Trophoblast cell (in vitro differentiated cells and primary cell): Measurements from ENCODE around the gene CATSPERE.

ENCODE experiments used
- DNase-seq, 2 donors: peaks; one replicate each; pipeline ENCODE4 v3.0.0-alpha.2; 2016
- H2AFZ ChIP-seq: 2 replicates; pipeline ENCODE4 v1.6.1; 2013; ENCODE audit warnings: low read length, moderate library complexity, mild to moderate bottlenecking; ENCODE audit not compliant: insufficient read depth, poor library complexity
- H2AK5ac ChIP-seq: 2 replicates; pipeline ENCODE4 v1.6.1; 2013; ENCODE audit warnings: mild to moderate bottlenecking, low read length
- H2BK120ac ChIP-seq: 2 replicates; pipeline ENCODE4 v1.6.1; 2013; ENCODE audit warnings: low read length, mild to moderate bottlenecking, moderate library complexity; ENCODE audit not compliant: insufficient read depth, poor library complexity
- H2BK12ac ChIP-seq: 2 replicates; pipeline ENCODE4 v1.6.1; 2013; ENCODE audit warnings: mild to moderate bottlenecking, low read length, moderate library complexity
- H2BK5ac ChIP-seq: 2 replicates; pipeline ENCODE4 v1.6.1; 2013; ENCODE audit warnings: low read length, low read depth, moderate library complexity, mild to moderate bottlenecking; ENCODE audit not compliant: poor library complexity
- H3K14ac ChIP-seq: 2 replicates; pipeline ENCODE4 v1.6.1; 2013; ENCODE audit warnings: mild to moderate bottlenecking, low read length
- H3K18ac ChIP-seq: 2 replicates; pipeline ENCODE4 v1.6.1; 2013; ENCODE audit warnings: mild to moderate bottlenecking, low read length
- H3K23ac ChIP-seq: 2 replicates; pipeline ENCODE4 v1.6.1; 2013; ENCODE audit warnings: low read length
- H3K27ac ChIP-seq: 2 replicates; pipeline ENCODE4 v1.5.1; 2013; ENCODE audit warnings: low read depth, mild to moderate bottlenecking, inconsistent platforms, low read length, moderate library complexity
- H3K27me3 ChIP-seq: 2 replicates; pipeline ENCODE4 v1.6.1; 2013; ENCODE audit warnings: inconsistent platforms, mild to moderate bottlenecking, low read length, moderate library complexity; ENCODE audit not compliant: insufficient read depth
- H3K36me3 ChIP-seq, 2 experiments: 1 replicate in 1 of 2; 2 replicates in 1 of 2; pipeline ENCODE4 v1.6.1; 2013; ENCODE audit warnings: low read length in 2 of 2, mild to moderate bottlenecking in 2 of 2, moderate library complexity in 1 of 2; ENCODE audit not compliant: insufficient read depth in 2 of 2, control insufficient read depth in 1 of 2
- H3K4ac ChIP-seq: 2 replicates; pipeline ENCODE4 v1.6.1; 2013; ENCODE audit warnings: low read depth, mild to moderate bottlenecking, low read length, moderate library complexity
- H3K4me1 ChIP-seq, 2 experiments: 1 replicate in 1 of 2; 2 replicates in 1 of 2; pipeline ENCODE4 v1.6.1; 2013; ENCODE audit warnings: low read length in 2 of 2, mild to moderate bottlenecking in 2 of 2, moderate library complexity in 1 of 2; ENCODE audit not compliant: insufficient read depth in 2 of 2, control insufficient read depth in 1 of 2
- H3K4me2 ChIP-seq: 2 replicates; pipeline ENCODE4 v1.6.1; 2013; ENCODE audit warnings: inconsistent platforms, mild to moderate bottlenecking, low read length, moderate library complexity
- H3K4me3 ChIP-seq: 2 replicates; pipeline ENCODE4 v1.5.1; 2013; ENCODE audit warnings: mild to moderate bottlenecking, low read depth, low read length, inconsistent platforms
- H3K79me1 ChIP-seq: one replicate; pipeline ENCODE4 v1.6.1; 2013; ENCODE audit warnings: low read length
- H3K79me2 ChIP-seq: 2 replicates; pipeline ENCODE4 v1.6.1; 2013; ENCODE audit warnings: low read length, mild to moderate bottlenecking; ENCODE audit not compliant: control insufficient read depth, insufficient read depth, poor library complexity
- H3K9ac ChIP-seq: 2 replicates; pipeline ENCODE4 v1.6.1; 2013; ENCODE audit warnings: mild to moderate bottlenecking, low read length
- H3K9me3 ChIP-seq: 2 replicates; pipeline ENCODE4 v1.6.1; 2013; ENCODE audit warnings: low read depth, mild to moderate bottlenecking, control low read depth, inconsistent platforms, low read length; ENCODE audit not compliant: insufficient read depth
- H4K12ac ChIP-seq: 2 replicates; pipeline ENCODE4 v1.6.1; 2013; ENCODE audit warnings: low read depth, mild to moderate bottlenecking, low read length, moderate library complexity
- H4K8ac ChIP-seq: 2 replicates; pipeline ENCODE4 v1.6.1; 2013; ENCODE audit warnings: low read depth, mild to moderate bottlenecking, low read length, moderate library complexity
- H4K91ac ChIP-seq: one replicate; pipeline ENCODE4 v1.6.1; 2013; ENCODE audit warnings: low read depth, mild to moderate bottlenecking, low read length, moderate library complexity
- WGBS: extraction: QIAGEN DNeasy Blood & Tissue Kit; methylation state at CpG from one replicate; pipeline ENCODE4 v1.1.7; 2013; ENCODE audit warnings: missing lambda C conversion rate; ENCODE audit not compliant: insufficient read length, insufficient coverage; ENCODE audit errors: extremely low coverage; 5-methylcytosine and 5-hydroxymethylcytosine counted together

The CATSPERE gene

DNA sequence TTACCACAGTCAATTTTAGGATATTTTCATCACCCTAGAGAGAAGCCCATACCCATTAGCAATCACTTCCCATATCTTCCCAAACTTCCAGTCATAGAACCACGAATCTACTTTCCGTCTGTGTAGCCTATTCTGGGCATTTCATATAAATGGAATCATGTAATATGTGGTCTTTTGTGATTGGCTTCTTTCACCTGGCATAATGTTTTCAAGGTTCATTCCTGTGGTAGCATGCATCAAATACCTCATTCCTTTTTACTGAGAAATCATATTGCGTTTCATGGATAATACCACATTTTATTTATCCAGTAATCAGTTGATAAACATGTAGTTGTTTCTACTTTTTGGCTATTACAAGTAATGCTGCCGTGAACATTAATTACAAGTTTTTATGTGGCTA is 213.4 kb downstream of the CATSPERE start:
- no peak overlapping the region for H2BK12ac ChIP-seq
- no peak overlapping the region for H4K12ac ChIP-seq
- H3K18ac ChIP-seq: no peak overlapping the region
- no peak overlapping the region for H3K14ac ChIP-seq
- H3K9ac ChIP-seq: no peak overlapping the region
- H2AK5ac ChIP-seq: no peak overlapping the region
- H4K8ac ChIP-seq: no peak overlapping the region
- no CpG with 5 or more reads among the region's 4 CpGs for WGBS
- H2AFZ ChIP-seq: no peak overlapping the region
- no peak overlapping the region for H3K4me3 ChIP-seq
- H3K4me1 ChIP-seq: no peaks in the 10 kb centered on the region
- H4K91ac ChIP-seq: no peak overlapping the region
- DNase-seq: no peak
- H2BK120ac ChIP-seq: no peak overlapping the region
- H3K27me3 ChIP-seq: no peaks in the 10 kb centered on the region
- no peaks in the 10 kb centered on the region for H3K9me3 ChIP-seq
- no peaks in the 10 kb centered on the region for H3K79me1 ChIP-seq
- no peak overlapping the region for H3K23ac ChIP-seq
- H3K27ac ChIP-seq: no peak overlapping the region
- no peaks in the 10 kb centered on the region for H3K79me2 ChIP-seq
- peaks cover 0 to 3% of the 10 kb centered on the region in 2 experiments for H3K36me3 ChIP-seq
- H3K4ac ChIP-seq: no peak overlapping the region
- no peak overlapping the region for H2BK5ac ChIP-seq
- H3K4me2 ChIP-seq: no peak overlapping the region

DNA sequence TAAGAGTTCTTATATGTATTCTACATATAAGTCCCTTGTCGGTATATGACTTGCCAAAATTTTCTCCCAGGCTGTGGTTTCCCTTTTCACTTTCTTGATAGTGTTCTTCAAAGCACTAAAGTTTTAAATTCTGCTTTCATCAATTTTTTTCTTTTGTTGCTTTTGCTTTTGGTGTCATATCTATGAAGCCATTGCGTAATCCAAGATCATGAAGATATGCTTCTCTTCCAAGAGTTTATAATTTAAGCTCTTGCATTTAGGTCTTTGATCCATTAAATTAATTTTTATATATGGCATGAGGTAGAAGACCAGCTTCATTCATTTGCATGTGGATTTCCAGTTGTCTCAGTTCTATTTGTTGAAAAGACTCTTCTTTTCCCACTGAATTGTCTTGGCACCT is 214.1 kb downstream of the CATSPERE start:
- peaks cover 0 to 5% of the 10 kb centered on the region in 2 experiments for H3K36me3 ChIP-seq
- no peak overlapping the region for H2BK12ac ChIP-seq
- no peak overlapping the region for H3K4me3 ChIP-seq
- no CpG with 5 or more reads among the region's 2 CpGs for WGBS
- H4K91ac ChIP-seq: no peak overlapping the region
- no peaks in the 10 kb centered on the region for H3K79me1 ChIP-seq
- H3K27me3 ChIP-seq: no peaks in the 10 kb centered on the region
- H3K4me2 ChIP-seq: no peak overlapping the region
- DNase-seq: peak in 1 of 2 donors; percentile 10
- no peak overlapping the region for H2BK5ac ChIP-seq
- H3K79me2 ChIP-seq: no peaks in the 10 kb centered on the region
- no peak overlapping the region for H4K8ac ChIP-seq
- H3K9me3 ChIP-seq: no peaks in the 10 kb centered on the region
- H3K9ac ChIP-seq: no peak overlapping the region
- H2AFZ ChIP-seq: no peak overlapping the region
- no peak overlapping the region for H3K18ac ChIP-seq
- H2AK5ac ChIP-seq: no peak overlapping the region
- H2BK120ac ChIP-seq: no peak overlapping the region
- no peak overlapping the region for H3K14ac ChIP-seq
- no peak overlapping the region for H3K23ac ChIP-seq
- no peaks in the 10 kb centered on the region for H3K4me1 ChIP-seq
- no peak overlapping the region for H3K27ac ChIP-seq
- no peak overlapping the region for H3K4ac ChIP-seq
- H4K12ac ChIP-seq: no peak overlapping the region

DNA sequence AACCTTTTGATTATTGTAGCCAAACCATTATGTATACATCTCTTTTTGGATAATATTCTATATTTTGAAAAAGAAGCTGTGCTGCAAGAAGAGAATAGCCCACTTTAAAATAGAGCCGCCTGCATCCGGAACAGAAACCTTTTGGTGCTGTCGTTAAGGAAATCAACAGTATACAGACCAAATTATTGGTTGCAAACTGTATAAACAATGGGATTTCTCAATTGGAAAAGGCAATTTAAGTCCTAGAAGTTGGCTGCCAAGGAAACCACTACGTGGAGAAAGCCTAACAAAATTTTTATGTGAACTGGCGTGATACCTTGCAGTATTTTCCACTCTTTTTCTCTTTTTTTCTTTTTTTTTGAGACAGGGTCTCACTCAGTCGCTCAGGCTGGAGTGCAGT is 217.6 kb downstream of the CATSPERE start:
- Histone ChIP-seq H3K27me3 (no peaks in the 10 kb centered on the region), H3K4ac (no peak overlapping the region), H3K36me3 (peaks cover 0 to 5% of the 10 kb centered on the region in 2 experiments), H3K79me1 (no peaks in the 10 kb centered on the region), H4K12ac (no peak overlapping the region), H3K79me2 (no peaks in the 10 kb centered on the region), H2BK5ac (no peak overlapping the region), H2AK5ac (no peak overlapping the region), H3K9me3 (no peaks in the 10 kb centered on the region), H4K8ac (no peak overlapping the region), H2BK12ac (no peak overlapping the region), H3K4me1 (no peaks in the 10 kb centered on the region), H4K91ac (no peak overlapping the region), H2BK120ac (no peak overlapping the region), H3K9ac (no peak overlapping the region), H2AFZ (no peak overlapping the region), H3K14ac (no peak overlapping the region), H3K23ac (no peak overlapping the region), H3K18ac (no peak overlapping the region), H3K27ac (no peak overlapping the region), H3K4me2 (no peak overlapping the region), H3K4me3 (no peak overlapping the region)
- WGBS: no CpG with 5 or more reads among the region's 6 CpGs
- no peak for DNase-seq

DNA sequence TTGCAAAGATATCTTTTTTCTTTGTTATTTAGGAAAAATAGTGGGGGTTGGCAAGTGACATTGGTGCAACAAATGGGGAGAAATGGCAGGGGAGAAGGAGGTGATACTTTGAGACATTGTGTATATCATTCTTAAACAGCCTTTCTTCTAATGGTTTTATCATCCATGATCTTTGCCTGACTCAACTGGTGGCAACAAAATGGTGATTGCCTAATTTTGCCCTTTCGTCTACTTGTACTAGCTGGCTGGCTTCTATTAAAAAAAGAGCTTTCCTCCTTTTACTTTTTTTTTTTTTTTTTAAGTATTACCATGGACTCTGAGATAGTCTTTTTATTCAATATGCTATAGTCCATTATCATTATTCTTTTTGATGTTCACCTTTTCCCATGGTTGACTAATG is 219.6 kb downstream of the CATSPERE start:
- no peak overlapping the region for H4K8ac ChIP-seq
- H3K18ac ChIP-seq: no peak overlapping the region
- H3K9ac ChIP-seq: no peak overlapping the region
- H2BK120ac ChIP-seq: no peak overlapping the region
- no peaks in the 10 kb centered on the region for H3K79me2 ChIP-seq
- H3K27ac ChIP-seq: no peak overlapping the region
- no peak overlapping the region for H2AFZ ChIP-seq
- no peak overlapping the region for H3K4ac ChIP-seq
- no CpG with 5 or more reads among the region's 1 CpG for WGBS
- H3K79me1 ChIP-seq: no peaks in the 10 kb centered on the region
- H2AK5ac ChIP-seq: no peak overlapping the region
- no peak overlapping the region for H4K12ac ChIP-seq
- no peak overlapping the region for H2BK5ac ChIP-seq
- H3K4me1 ChIP-seq: no peaks in the 10 kb centered on the region
- no peak overlapping the region for H3K4me3 ChIP-seq
- H3K14ac ChIP-seq: no peak overlapping the region
- H3K4me2 ChIP-seq: no peak overlapping the region
- H3K27me3 ChIP-seq: no peaks in the 10 kb centered on the region
- peaks cover 0 to 5% of the 10 kb centered on the region in 2 experiments for H3K36me3 ChIP-seq
- H3K9me3 ChIP-seq: no peaks in the 10 kb centered on the region
- H2BK12ac ChIP-seq: no peak overlapping the region
- H4K91ac ChIP-seq: no peak overlapping the region
- DNase-seq: peak in 1 of 2 donors; percentile 38
- no peak overlapping the region for H3K23ac ChIP-seq
